Measurements from ENCODE around the gene AFAP1L2. TPM values are rescaled to one million over a fixed set of nuclear protein-coding genes. Genes with fewer than 3 reads are reported as not detected.

AFAP1L2 gene
- total RNA-seq, 2 donors from 2014 or later = 5.8 to 6.3 TPM

DNA sequence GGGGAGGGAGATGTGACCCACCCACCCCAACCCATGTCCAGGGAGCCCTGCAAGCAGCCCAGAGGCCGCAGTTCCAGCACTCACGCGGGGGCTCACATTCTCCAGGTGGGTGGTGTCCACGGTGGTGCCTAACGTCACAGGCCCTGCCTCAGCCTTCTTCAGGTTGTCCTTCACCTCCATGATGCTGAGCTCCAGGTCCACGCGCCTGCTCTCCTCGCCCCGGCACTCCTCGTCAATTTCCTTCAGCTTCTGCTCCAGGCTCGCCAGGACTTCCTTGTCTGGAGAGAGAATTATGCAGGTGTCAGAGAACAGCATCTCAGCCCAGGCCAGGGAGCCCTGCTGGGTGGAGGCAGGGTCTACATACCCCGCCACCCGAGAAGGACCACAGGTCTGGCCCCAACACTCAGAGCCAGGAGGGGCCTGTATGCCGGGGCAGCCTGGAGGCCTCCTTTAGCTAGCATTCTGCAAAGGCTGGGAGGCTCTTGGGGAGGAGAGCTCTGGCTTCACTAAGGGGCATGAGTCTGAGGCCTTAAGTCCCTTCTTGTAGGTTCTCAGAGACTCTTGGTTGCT is 107.1 kb downstream of the AFAP1L2 start:
- DNase-seq (ENCODE audit: low spot score) = no peak
- Histone ChIP-seq H3K4me3 (no peak overlapping the region), H3K27me3 (no peaks in the 10 kb centered on the region), H3K9me3 (peaks cover 0 to 19% of the 10 kb centered on the region in 2 donors), H3K36me3 (peaks cover 28% of the 10 kb centered on the region), H3K4me1 (no peaks in the 10 kb centered on the region), H3K27ac (no peak overlapping the region)
- TF ChIP-seq, protein P1, sequence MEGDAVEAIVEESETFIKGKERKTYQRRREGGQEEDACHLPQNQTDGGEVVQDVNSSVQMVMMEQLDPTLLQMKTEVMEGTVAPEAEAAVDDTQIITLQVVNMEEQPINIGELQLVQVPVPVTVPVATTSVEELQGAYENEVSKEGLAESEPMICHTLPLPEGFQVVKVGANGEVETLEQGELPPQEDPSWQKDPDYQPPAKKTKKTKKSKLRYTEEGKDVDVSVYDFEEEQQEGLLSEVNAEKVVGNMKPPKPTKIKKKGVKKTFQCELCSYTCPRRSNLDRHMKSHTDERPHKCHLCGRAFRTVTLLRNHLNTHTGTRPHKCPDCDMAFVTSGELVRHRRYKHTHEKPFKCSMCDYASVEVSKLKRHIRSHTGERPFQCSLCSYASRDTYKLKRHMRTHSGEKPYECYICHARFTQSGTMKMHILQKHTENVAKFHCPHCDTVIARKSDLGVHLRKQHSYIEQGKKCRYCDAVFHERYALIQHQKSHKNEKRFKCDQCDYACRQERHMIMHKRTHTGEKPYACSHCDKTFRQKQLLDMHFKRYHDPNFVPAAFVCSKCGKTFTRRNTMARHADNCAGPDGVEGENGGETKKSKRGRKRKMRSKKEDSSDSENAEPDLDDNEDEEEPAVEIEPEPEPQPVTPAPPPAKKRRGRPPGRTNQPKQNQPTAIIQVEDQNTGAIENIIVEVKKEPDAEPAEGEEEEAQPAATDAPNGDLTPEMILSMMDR (IDR thresholded peaks at IDR 0.05) = no peak

DNA sequence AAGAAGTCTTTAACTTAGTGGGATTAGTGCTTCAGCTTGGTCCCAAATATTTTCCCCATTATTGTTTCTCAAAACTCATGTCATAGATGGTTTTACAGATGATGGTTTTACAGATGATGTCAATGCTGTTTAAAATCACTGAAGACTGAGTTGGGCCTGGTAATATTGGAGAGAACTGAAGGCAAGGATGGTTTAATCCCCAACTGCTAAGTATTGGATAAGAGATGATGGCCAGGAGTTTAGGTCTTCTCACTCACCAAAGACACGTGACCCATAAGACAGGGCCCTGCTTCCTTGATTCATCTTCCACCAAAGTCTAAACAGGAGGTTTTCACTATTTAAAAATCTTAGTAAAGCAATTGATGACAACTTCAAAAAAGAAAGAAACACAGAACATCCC is 108.9 kb downstream of the AFAP1L2 start:
- DNase-seq (ENCODE audit: low spot score) = no peak
- Histone ChIP-seq H3K4me3 (no peak overlapping the region), H3K27me3 (no peaks in the 10 kb centered on the region), H3K36me3 (peaks cover 28% of the 10 kb centered on the region), H3K4me1 (no peaks in the 10 kb centered on the region), H3K27ac (no peak overlapping the region), H3K9me3 (peaks cover 0 to 19% of the 10 kb centered on the region in 2 donors)
- TF ChIP-seq, protein P1 (IDR thresholded peaks at IDR 0.05) = no peak

DNA sequence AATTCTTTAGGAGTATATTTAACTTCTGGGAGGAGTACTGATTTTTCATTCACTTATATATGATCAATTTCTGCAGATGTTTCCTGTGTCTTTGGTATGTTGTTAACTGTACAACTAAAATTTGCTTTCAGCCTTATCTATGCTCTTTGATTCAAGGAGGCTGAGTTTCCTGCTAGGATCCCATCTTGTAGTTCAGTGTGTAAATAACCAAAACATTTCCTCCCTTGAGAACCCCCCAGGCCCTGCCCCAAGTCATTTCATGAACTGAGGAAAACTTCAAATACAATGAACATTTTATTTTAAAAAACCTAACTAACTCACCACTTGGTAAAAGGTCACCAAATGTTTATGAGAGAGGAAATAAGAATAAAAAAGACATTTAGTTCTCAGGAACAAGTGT is 109.8 kb downstream of the AFAP1L2 start:
- H3K36me3 ChIP-seq = peaks cover 24% of the 10 kb centered on the region
- TF ChIP-seq, protein P1 (IDR thresholded peaks at IDR 0.05) = no peak
- no peak overlapping the region for H3K27ac ChIP-seq

DNA sequence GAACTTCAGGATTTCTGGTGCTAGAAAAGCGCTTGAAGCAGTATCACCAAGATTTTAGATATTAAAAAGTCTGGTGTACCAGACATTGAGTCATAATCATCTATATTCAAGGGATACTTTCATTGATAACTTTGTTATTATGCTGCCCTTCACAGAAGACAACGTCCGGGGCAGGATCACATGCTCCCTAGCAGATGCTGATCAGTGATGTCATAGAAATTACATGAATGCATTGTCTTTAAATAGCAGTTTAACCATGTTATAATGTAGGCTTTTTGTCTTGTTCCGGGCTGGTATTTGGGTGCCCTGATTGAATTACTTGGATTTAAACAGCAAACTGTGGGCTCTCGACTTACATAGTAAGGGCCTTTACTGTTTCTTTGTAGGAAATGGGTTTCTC is 111.2 kb downstream of the AFAP1L2 start:
- no peak overlapping the region for H3K4me3 ChIP-seq
- H3K27me3 ChIP-seq = no peaks in the 10 kb centered on the region
- no peak for DNase-seq (ENCODE audit: low spot score)
- peaks cover 0 to 10% of the 10 kb centered on the region in 2 donors for H3K4me1 ChIP-seq
- TF ChIP-seq, protein P1 (IDR thresholded peaks at IDR 0.05) = no peak
- no peak overlapping the region for H3K27ac ChIP-seq
- peaks cover 24% of the 10 kb centered on the region for H3K36me3 ChIP-seq
- H3K9me3 ChIP-seq = peaks cover 0 to 19% of the 10 kb centered on the region in 2 donors

More for the DNA sequence above, 109.8 kb downstream of the AFAP1L2 start:
- Histone ChIP-seq H3K9me3 (peaks cover 0 to 19% of the 10 kb centered on the region in 2 donors), H3K4me3 (no peak overlapping the region), H3K27me3 (no peaks in the 10 kb centered on the region), H3K4me1 (peaks cover 0 to under 1% of the 10 kb centered on the region in 2 donors)
- DNase-seq (ENCODE audit: low spot score) = no peak

DNA sequence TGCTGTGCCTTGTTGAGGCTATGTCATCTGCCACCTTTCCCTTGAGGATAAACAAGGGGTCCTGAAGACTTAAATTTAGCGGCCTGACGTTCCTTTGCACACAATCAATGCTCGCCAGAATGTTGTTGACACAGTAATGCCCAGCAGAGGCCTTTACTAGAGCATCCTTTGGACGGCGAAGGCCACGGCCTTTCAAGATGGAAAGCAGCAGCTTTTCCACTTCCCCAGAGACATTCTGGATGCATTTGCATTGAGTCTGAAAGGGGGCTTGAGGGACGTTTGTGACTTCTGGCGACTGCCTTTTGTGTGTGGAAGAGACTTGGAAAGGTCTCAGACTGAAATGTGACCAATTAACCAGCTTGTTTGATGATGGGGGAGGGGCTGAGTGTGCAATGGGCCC is 112.8 kb downstream of the AFAP1L2 start:
- peaks cover 0 to 10% of the 10 kb centered on the region in 2 donors for H3K4me1 ChIP-seq
- peaks cover 0 to 17% of the 10 kb centered on the region in 2 donors for H3K9me3 ChIP-seq
- TF ChIP-seq, protein P1 (IDR thresholded peaks at IDR 0.05) = no peak
- H3K27ac ChIP-seq = no peak overlapping the region
- peaks cover 11% of the 10 kb centered on the region for H3K36me3 ChIP-seq
- DNase-seq (ENCODE audit: low spot score) = no peak
- no peaks in the 10 kb centered on the region for H3K27me3 ChIP-seq
- H3K4me3 ChIP-seq = no peak overlapping the region

DNA sequence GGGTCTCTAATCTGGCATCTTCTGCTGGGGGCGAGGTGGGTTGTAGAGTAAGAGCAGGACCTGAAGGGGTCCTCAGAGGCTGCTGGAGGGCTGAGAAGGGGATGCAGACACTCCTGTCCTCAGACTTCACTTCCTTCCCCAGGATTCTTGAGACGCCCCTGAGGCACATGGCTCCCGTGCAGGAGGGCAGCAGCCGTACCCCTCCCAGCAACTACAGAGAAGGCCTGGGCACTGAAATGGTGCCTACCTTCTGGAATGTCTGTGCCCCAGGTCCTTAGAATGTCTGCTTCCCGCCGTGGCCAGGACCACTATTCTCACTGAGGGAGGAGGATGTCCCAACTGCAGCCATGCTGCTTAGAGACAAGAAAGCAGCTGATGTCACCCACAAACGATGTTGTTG is 113.2 kb downstream of the AFAP1L2 start:
- Histone ChIP-seq H3K4me1 (peaks cover 0 to 10% of the 10 kb centered on the region in 2 donors), H3K4me3 (no peak overlapping the region), H3K27ac (no peak overlapping the region), H3K27me3 (no peaks in the 10 kb centered on the region), H3K36me3 (peaks cover 10% of the 10 kb centered on the region), H3K9me3 (peaks cover 0 to 12% of the 10 kb centered on the region in 2 donors)
- DNase-seq (ENCODE audit: low spot score) = no peak
- TF ChIP-seq, protein P1 (IDR thresholded peaks at IDR 0.05) = no peak

All from right atrium auricular region (tissue), 2 donors.